ENCODE measurements around the gene TEX22.

Gene TEX22

GRCh38 chr14:105418269-105419194, 20.2 kb downstream of the TEX22 start:
- no peak for DNase-seq (ENCODE audit: low read depth)
- no peak for TF ChIP-seq CTCF (conservative IDR thresholded peaks at IDR 0.05; ENCODE audit: low read length)
- H3K4me3 ChIP-seq (ENCODE audit: low read length) = peak overlapping the region; percentile 79

DNA sequence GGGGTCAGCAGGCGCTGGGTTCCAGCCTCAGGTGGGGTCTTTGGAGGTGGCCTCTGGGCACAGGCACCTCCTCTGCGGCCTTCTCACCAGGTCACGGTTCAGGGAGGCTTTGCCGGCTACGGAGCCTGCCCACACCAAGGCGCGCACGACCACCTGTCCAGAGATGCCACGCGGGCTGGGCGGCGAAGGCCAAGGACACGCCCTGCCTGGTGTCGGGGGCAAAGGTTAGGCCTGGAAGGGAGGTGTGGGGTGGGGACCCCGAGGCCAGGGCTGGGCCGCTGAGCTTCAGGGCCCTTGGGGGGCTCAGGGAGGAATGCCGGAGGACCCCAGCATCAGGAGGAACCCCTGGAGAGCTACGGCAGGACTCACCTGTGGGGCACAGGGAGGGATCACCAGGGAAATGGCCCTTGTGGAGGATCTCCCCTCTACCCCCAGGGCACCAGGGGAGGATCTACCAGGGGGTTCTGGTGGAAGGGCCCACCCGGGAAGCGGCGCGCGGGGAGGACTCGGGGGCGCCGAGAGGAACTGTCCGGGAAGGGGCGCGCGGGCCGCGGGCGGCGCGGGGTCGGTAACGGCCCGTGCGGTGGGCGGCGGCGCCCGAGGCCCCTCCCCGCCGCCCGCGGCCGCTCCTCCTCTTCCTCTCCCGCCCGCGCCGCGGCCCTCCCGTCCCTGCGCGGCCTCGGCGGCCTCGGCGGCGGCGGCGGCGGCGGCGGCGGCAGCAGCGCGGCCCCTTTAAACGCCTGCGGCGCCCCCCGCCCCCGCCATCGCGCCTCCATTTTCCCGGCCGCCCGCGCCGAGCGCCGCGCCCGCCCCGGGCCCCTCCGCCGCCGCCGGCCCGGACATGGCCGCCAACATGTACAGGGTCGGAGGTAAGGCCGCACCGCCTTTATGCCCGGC, 21.1 kb downstream of the TEX22 start, which contains the start of gene MTA1:
TSS of gene MTA1 (plus strand) at position 633 of the 897 bp plus-strand sequence. CDS start at position 842, 209 bp downstream.
- peak; percentile 30 for DNase-seq (ENCODE audit: low read depth)
- H3K4me3 ChIP-seq (ENCODE audit: low read length) = peak within 1 kb of the TSS; percentile 80
- TF ChIP-seq CTCF (conservative IDR thresholded peaks at IDR 0.05; ENCODE audit: low read length) = no peak

- no peak for TF ChIP-seq CTCF (conservative IDR thresholded peaks at IDR 0.05; ENCODE audit: low read length)
- DNase-seq (ENCODE audit: low read depth) = no peak
- peak overlapping the region; percentile 80 for H3K4me3 ChIP-seq (ENCODE audit: low read length)
Observed at GRCh38 chr14:105420101-105420973, 22.0 kb downstream of the TEX22 start.

DNA sequence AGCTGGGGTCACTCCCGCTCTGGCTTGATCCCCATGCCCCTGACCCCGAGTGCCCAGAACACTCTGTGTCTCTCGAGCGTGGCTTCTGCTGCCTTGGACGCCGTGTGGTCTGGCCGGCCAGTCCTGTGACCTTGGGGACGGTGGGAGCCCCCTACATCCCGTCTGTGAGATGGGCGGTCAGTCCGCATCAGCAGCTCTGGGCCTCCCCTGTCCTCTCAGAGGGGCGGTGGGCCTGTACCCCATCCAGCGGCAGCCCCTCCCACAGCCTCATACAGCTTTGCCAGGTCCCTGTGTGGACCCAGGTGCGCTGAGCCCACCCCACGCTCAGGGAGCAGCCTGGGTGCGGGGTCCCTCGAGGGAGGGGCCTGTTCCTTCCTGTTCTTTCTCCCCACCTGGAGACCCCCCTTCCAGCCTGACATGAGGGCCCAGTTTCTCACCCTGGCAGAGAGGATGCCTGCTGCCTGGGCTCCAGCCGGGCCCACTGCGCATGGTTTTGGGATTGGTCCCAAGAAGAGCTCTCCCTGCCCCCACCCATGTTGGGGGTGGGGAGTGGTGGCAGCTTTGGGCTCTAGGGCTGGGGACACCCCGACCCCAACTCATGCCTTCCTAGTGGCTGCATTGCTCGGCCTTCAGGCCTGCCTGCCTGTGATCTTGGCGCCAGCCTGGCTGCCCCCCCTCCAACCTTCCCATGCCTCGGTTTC, 22.8 kb downstream of the TEX22 start:
- H3K4me3 ChIP-seq (ENCODE audit: low read length) = peak overlapping the region; percentile 80
- no peak for DNase-seq (ENCODE audit: low read depth)
- no peak for TF ChIP-seq CTCF (conservative IDR thresholded peaks at IDR 0.05; ENCODE audit: low read length)

DNA sequence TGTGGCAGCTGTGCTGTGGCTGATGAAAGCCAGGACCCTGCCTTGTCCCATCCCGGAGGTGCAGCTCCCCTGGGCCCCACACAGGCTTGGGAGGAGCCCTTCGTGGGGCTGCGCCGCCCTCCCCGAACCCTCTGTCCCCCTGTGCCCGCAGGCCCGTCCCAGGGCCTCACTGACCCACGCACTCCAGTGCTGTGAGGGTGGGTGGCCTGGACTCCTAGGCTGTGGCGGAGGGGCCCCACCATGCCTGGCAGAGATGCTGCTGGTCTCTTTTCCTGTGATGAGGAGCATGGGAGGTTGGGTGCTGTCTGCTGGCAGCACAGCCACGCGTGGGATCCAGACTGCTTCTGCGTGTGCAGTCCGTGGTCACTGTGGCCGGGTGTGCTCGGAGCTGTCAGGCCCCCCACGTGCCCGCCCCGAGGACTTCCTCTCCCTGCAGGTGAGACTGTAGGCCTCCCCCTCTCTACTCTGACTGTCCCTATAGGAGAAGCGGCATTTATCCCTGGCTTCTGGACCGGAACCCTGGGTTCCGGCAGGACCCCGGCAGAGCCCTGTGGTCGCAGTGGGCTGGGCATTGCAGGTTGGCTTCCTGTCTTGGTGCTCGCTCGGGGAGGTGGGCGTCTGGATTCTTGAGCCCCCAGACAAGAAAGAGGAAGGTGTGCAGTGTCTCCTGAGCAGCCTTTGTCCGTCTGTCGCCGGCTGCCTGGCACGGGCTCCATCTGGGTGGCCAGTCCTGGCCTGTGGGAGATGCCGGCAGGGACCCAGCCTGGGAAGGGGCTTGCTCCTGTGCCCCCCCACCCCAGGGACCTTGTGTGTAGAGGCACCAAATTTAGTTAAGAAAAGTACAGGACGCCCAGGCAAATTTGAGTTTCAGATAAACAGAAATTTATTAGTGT, 23.6 kb downstream of the TEX22 start:
- peak overlapping the region; percentile 80 for H3K4me3 ChIP-seq (ENCODE audit: low read length)
- DNase-seq (ENCODE audit: low read depth) = no peak
- TF ChIP-seq CTCF (conservative IDR thresholded peaks at IDR 0.05; ENCODE audit: low read length) = no peak

Data from AG10803 (cell line).